T-helper 1 cell treated with Interleukin-12 subunit alpha and Interleukin-12 subunit beta and Interleukin-4 antibody, amounts not matched to agents 30 μg/mL and 1 μg/mL, for 36 hours (primary cell): ENCODE results near the gene POLDIP2.
A peak's percentile ranks its signal among the peaks of the same experiment; 100 is the strongest.

ENCODE experiments used
- H3K27ac Mint-ChIP-seq: one replicate; pipeline ENCODE4 v1.8.0; 2021; ENCODE audit warnings: mild to moderate bottlenecking, mixed read lengths
- H3K27me3 Mint-ChIP-seq: one replicate; pipeline ENCODE4 v1.8.0; 2021; ENCODE audit warnings: low read depth, mixed read lengths
- H3K36me3 Mint-ChIP-seq: one replicate; pipeline ENCODE4 v1.8.0; 2021; ENCODE audit warnings: low read depth, mixed read lengths
- H3K4me1 Mint-ChIP-seq: one replicate; pipeline ENCODE4 v1.8.0; 2021; ENCODE audit warnings: low read depth, mixed read lengths
- H3K4me3 Mint-ChIP-seq: one replicate; pipeline ENCODE4 v1.8.0; 2021; ENCODE audit warnings: mild to moderate bottlenecking, moderate library complexity, mixed read lengths
- H3K9me3 Mint-ChIP-seq: one replicate; pipeline ENCODE4 v1.8.0; 2021; ENCODE audit warnings: mixed read lengths

Gene POLDIP2

GRCh38 chr17:28327709-28328108 is 29.6 kb downstream of the POLDIP2 start:
- H3K36me3 Mint-ChIP-seq: peaks cover 17% of the 10 kb centered on the region

GRCh38 chr17:28327031-28327607 is 30.2 kb downstream of the POLDIP2 start:
- Mint-ChIP-seq H3K27me3 (no peaks in the 10 kb centered on the region), H3K36me3 (peaks cover 17% of the 10 kb centered on the region), H3K4me3 (no peak overlapping the region), H3K27ac (peak overlapping the region; percentile 15), H3K9me3 (no peaks in the 10 kb centered on the region), H3K4me1 (peaks cover 6% of the 10 kb centered on the region)

More at GRCh38 chr17:28327709-28328108, 29.6 kb downstream of the POLDIP2 start:
- Mint-ChIP-seq H3K27me3 (no peaks in the 10 kb centered on the region), H3K27ac (no peak overlapping the region), H3K9me3 (no peaks in the 10 kb centered on the region), H3K4me1 (peaks cover 7% of the 10 kb centered on the region), H3K4me3 (no peak overlapping the region)

GRCh38 chr17:28326114-28326513 is 31.2 kb downstream of the POLDIP2 start:
- no peak overlapping the region for H3K4me3 Mint-ChIP-seq
- H3K27ac Mint-ChIP-seq: no peak overlapping the region
- no peaks in the 10 kb centered on the region for H3K27me3 Mint-ChIP-seq
- no peaks in the 10 kb centered on the region for H3K9me3 Mint-ChIP-seq
- peaks cover 17% of the 10 kb centered on the region for H3K36me3 Mint-ChIP-seq
- H3K4me1 Mint-ChIP-seq: peaks cover 10% of the 10 kb centered on the region

- no peaks in the 10 kb centered on the region for H3K27me3 Mint-ChIP-seq
- H3K9me3 Mint-ChIP-seq: no peaks in the 10 kb centered on the region
- peaks cover 17% of the 10 kb centered on the region for H3K4me1 Mint-ChIP-seq
- no peak overlapping the region for H3K4me3 Mint-ChIP-seq
- H3K27ac Mint-ChIP-seq: no peak overlapping the region
- peaks cover 20% of the 10 kb centered on the region for H3K36me3 Mint-ChIP-seq
These were observed 32.1 kb downstream of the POLDIP2 start for GRCh38 chr17:28325211-28325610.

- no peak overlapping the region for H3K4me3 Mint-ChIP-seq
- H3K4me1 Mint-ChIP-seq: peaks cover 21% of the 10 kb centered on the region
- H3K27me3 Mint-ChIP-seq: no peaks in the 10 kb centered on the region
- no peaks in the 10 kb centered on the region for H3K9me3 Mint-ChIP-seq
- no peak overlapping the region for H3K27ac Mint-ChIP-seq
- H3K36me3 Mint-ChIP-seq: peaks cover 20% of the 10 kb centered on the region
These were observed 32.5 kb downstream of the POLDIP2 start for GRCh38 chr17:28324781-28325180.

DNA sequence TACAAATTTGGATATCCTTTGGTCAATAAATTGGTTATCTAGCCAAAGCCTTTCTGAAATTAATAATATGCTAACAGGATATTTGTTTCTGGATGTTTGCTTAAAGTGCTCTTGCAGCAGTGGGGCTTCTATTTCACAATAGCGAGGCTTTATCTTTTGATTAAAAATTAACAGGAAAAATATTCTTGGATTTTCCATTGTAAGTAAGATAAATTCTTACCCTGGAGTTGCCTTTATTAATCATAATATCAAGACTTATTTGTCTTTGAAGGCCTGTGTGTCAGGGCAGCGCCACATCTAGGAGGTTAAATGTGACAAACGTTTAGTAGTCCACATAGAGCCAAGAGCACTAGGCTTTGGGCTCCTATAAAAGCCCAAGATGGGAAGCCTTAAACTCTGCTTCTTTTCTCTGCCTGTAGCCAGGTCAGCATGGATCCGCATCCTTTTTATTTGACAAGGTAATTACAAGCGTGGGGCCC is 33.0 kb downstream of the POLDIP2 start:
- Mint-ChIP-seq H3K27ac (no peak overlapping the region), H3K36me3 (peaks cover 20% of the 10 kb centered on the region), H3K4me3 (no peak overlapping the region), H3K9me3 (no peaks in the 10 kb centered on the region), H3K27me3 (no peaks in the 10 kb centered on the region), H3K4me1 (peaks cover 24% of the 10 kb centered on the region)

DNA sequence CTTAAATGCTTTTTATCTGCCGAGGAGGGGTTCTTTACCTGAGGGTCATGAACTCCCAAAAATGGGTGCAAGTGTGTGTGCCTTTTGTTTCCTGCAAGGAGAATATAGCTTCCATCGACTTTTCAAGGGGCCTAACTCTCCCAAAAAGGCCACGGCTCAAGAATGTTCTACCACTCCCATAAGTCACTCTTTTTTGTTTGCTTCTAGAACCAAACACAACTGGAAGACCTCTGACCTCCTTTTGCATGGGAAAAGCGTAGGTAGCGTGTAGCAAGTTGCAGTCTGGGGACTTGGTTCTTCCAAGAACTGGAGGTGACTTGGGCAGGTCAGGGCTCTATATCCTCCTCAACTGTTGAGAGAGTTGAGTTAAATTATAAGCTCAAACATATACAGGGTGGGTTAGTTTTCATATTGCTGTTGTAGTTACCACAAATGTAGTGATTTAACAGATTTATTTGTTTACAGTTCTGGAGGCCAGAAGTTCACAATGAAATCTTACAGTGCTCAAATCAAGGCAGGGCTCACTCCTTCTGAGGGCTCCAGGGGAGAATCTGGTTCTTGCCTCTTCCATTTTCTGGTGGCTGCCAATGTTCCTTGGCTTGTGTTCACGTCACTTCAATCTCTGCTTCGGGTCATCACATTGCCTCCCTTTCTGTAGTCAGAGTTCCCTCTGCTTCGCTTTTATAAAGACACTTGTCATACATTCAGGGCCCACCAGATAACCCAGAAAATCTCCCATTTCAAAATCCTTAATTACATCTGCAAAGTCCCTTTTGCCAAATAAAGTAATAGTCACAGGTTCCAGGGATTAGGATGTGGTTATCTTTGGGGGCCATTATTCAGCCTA is 36.9 kb downstream of the POLDIP2 start:
- Mint-ChIP-seq H3K4me3 (peak overlapping the region; percentile 93), H3K9me3 (no peaks in the 10 kb centered on the region), H3K36me3 (peaks cover 5% of the 10 kb centered on the region), H3K27ac (peak overlapping the region; percentile 93), H3K4me1 (peaks cover 33% of the 10 kb centered on the region), H3K27me3 (peaks cover 3% of the 10 kb centered on the region)

DNA sequence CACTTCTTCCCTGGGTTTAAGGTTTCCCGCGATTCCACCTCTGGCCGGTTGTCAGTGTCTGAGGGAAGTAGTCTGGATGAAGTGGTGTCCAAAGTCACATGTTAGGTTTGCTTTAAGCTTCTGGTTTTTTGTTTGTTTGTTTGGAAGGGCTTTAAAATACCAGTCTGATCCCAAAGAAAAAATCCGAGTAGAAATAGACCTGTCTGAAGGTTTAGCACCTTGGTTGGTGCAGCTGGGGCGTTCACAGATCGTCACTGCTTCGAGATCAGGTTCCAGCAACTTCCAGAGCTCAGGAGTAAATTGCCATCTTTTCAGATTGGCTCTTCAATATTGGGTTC is 37.8 kb downstream of the POLDIP2 start:
- H3K27me3 Mint-ChIP-seq: peaks cover 3% of the 10 kb centered on the region
- peak overlapping the region; percentile 93 for H3K4me3 Mint-ChIP-seq
- H3K36me3 Mint-ChIP-seq: peaks cover 3% of the 10 kb centered on the region
- no peaks in the 10 kb centered on the region for H3K9me3 Mint-ChIP-seq
- peaks cover 33% of the 10 kb centered on the region for H3K4me1 Mint-ChIP-seq
- H3K27ac Mint-ChIP-seq: peak overlapping the region; percentile 93

- Mint-ChIP-seq H3K36me3 (peaks cover 3% of the 10 kb centered on the region), H3K9me3 (no peaks in the 10 kb centered on the region), H3K4me3 (peak within 1 kb of the TSS; percentile 93), H3K27ac (peak within 1 kb of the TSS; percentile 93), H3K27me3 (peaks cover 4% of the 10 kb centered on the region), H3K4me1 (peaks cover 33% of the 10 kb centered on the region)
These were observed 38.3 kb downstream of the POLDIP2 start, which contains the start of gene TMEM97 for GRCh38 chr17:28318759-28319597. TSS of gene TMEM97 (plus strand) at chr17:28319200. CDS start at chr17:28319240, 40 bp downstream.

DNA sequence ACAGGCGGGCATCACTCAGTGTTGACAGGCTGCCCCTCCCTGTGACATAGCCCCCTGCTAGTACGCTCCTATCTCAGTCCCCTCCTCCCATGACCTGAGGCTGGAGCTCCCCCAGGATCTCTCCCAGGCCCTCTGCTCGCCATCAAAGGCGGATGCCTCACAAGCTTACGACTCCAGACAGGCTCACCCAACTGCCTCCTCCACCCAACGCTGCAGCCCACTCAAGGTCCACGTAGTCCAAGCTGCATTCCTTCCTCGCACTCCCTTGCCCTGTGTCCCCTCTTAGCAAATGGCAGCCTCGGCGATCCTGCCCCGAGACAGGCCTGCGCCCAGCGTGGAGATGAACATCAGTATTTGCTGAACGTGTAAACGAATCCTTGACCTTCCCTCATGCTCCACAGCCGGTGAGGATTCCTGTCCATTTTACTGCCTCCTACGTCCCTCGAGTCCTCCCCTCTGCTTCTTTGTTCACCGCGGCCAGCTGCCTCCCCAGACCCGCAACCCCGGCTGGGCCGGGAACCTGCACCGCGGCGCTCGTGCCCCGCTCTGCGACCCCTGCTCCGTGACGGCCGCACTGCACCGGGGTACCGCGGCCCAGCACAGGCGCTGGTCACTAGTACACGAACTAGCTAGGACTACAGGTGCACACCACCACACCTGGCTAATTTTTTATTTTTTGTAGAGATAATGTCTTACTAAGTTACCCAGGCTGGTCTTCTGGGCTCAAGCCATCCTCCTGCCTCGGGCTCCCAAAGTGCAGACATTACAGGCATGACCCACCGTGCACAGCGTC is 39.2 kb downstream of the POLDIP2 start:
- peaks cover 33% of the 10 kb centered on the region for H3K4me1 Mint-ChIP-seq
- peaks cover 3% of the 10 kb centered on the region for H3K36me3 Mint-ChIP-seq
- peak overlapping the region; percentile 93 for H3K27ac Mint-ChIP-seq
- peaks cover 12% of the 10 kb centered on the region for H3K27me3 Mint-ChIP-seq
- peak overlapping the region; percentile 93 for H3K4me3 Mint-ChIP-seq
- H3K9me3 Mint-ChIP-seq: no peaks in the 10 kb centered on the region

- Mint-ChIP-seq H3K36me3 (peaks cover 3% of the 10 kb centered on the region), H3K9me3 (no peaks in the 10 kb centered on the region), H3K27me3 (peaks cover 18% of the 10 kb centered on the region), H3K4me3 (peak overlapping the region; percentile 93), H3K4me1 (peaks cover 33% of the 10 kb centered on the region), H3K27ac (peak overlapping the region; percentile 23)
These were observed 40.0 kb downstream of the POLDIP2 start for GRCh38 chr17:28317099-28317965.

DNA sequence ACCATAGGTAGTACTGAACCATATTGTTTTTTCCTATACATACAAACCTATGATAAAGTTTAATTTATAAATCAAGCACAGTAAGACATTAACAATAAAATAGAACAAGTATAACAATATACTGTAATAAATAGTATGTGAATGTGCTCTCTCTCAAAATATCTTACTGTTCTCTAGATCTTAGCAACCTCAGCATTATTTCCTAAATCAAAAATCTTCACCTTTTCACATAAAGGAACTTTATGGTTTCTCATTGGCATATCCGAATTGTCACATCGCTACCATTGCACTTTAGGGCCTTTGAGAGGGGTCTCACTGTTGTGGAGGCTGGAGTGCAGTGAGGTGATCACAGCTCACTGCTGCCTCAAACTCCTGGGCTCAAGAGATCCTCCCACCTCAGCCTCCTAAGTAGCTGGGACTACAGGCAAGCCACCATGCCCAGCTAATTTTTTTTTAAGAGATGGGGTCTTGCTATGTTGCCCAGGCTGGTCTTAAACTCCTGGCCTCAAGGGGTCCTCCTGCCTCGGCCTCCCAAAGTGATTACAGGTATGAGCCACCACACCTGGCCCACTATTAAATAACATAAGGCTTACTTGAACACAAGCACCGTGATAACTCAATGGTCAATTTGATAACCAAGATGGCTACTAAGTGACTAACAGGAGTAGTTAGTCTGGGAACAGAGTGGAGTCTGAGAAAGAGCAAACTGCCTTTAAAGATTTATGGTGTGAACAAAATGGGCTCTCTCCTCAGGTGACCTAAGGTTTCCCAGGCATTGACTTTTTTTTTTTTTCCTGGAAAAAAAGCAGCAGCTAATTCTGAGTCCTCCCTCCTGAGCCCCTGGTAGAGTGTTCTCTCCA is 41.3 kb downstream of the POLDIP2 start:
- Mint-ChIP-seq H3K4me1 (peaks cover 25% of the 10 kb centered on the region), H3K9me3 (no peaks in the 10 kb centered on the region), H3K36me3 (peaks cover 3% of the 10 kb centered on the region), H3K4me3 (no peak overlapping the region), H3K27me3 (peaks cover 21% of the 10 kb centered on the region), H3K27ac (no peak overlapping the region)
